Lower leg skin (tissue), 3 donors: ENCODE measurements around the gene PNLDC1.
"Not testable (repeated sequence)": the region's sequence is repeated elsewhere in the genome, so short reads cannot be mapped to it uniquely, and the experiment has no call there.

Experiments
- CTCF ChIP-seq, 3 donors: fragments of 450-650 bp; IDR thresholded peaks; one replicate each; pipeline ENCODE4 v1.5.1; 2016; ENCODE audit warnings: antibody characterized with exemption in 3 of 3, mild to moderate bottlenecking in 3 of 3, moderate library complexity in 2 of 3
- POLR2A ChIP-seq, 2 donors: fragments of 450-650 bp; IDR thresholded peaks; one replicate each; pipeline ENCODE4 v1.6.1; 2016 to 2017; ENCODE audit warnings: antibody characterized with exemption in 2 of 2, mild to moderate bottlenecking in 1 of 2, moderate library complexity in 1 of 2

DNA sequence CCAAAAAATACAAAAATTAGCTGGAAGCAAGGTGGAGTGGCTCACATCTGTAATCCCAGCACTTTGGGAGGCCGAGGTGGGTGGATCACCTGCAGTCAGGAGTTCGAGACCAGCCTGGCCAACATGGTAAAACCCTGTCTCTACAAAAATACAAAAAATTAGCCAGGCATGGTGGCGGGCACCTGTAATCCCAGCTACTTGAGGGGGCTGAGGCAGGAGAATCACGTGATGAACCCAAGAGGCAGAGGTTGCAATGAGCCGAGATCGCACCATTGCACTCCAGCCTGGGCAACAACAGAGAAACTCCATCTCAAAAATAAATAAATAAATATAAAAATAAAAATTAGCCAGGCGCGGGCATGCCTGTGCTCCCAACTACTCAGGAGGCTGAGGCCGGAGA is 24.6 kb downstream of the PNLDC1 start:
- not testable (repeated sequence) for TF ChIP-seq CTCF, POLR2A (IDR thresholded peaks at IDR 0.05)
